Stimulated activated CD8-positive, alpha-beta memory T cell treated with anti-CD3 and anti-CD28 coated beads, Interleukin-2, amount 100 ng/mL, for 1 hour (primary cell): ENCODE measurements around the gene TRIO.

Experiments used
- DNase-seq, 2 donors: peaks; one replicate each; pipeline ENCODE4 v3.0.0-alpha.2; 2020; ENCODE audit warnings: low read depth in 2 of 2

Gene TRIO

DNA sequence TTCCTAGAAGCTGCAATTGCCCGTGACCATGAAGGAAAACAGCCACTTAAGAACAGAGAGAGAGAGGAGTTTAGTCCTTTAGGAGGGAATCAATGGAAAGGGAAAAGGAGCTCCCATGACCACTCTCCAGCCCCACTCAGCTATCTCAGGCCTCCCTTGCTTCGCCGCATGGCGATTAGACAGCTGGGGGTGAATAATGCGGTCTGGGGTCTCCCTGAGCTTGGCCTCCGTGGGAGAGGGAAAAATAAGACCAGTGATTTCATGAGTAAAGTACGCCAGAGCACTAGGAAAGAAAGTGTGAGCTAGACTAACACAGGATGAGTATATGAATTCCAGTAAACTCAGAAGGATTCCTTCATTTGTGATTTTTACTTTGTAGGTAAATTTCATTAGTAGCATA is 180.3 kb downstream of the TRIO start:
- no peak for DNase-seq

DNA sequence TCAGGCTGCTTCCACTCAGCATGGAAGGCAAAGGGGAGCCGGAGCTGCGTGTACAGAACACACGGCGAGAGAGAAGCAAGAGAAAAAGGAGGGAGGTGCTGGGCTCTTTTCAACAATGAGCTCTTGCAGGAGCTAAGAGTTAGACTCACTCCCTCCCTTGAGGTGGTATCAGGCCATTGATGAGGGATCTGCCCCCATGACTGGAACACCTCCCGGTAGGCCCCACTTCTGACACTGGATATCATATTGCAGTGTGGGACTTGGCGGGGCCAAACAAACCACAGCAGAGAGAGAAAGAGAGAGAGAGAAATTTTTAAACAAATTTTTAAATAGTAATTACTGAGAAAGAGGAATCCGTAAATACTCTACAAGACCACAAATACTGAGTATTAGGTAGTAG is 182.2 kb downstream of the TRIO start:
- no peak for DNase-seq

DNA sequence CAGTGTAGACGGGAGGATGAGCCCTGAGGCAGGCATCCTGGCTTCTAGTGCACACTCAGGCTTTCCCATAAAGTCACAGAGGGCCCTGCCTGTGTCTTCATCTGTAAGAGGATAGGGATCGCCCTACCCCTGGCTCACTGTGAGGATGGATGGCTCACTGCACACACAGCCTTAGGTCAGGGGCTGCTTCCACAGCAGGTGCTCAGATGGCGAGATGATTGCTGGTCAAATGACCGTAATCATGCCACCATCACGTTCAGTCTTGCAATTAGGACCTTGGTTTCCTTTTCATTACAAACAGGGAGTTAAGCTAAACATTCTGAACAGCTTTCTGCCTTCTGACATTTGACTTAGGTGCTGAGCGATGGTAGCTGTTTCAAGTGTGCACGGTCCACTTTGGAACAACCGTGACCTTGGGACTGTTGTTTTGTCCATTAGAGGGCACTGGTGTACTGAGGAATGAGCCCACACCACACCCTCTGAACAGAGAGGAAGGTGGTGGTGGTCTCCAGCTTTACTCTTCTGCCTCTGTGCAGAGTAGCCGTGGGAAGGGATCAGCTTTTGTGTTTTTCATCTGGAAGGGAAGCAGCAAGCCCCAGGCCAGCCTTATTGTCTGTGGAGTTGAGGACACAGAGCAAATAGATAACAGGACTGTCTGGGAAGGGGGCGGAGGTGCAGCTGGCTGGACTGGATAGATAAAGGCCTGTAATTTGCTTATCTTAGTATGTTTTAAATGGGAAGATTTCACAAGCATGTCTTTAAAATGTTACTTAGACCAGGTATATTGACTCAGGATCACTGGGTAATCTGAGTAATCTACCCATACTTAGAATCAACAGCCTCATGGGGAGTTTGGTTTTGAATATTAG is 183.1 kb downstream of the TRIO start:
- no peak for DNase-seq

DNA sequence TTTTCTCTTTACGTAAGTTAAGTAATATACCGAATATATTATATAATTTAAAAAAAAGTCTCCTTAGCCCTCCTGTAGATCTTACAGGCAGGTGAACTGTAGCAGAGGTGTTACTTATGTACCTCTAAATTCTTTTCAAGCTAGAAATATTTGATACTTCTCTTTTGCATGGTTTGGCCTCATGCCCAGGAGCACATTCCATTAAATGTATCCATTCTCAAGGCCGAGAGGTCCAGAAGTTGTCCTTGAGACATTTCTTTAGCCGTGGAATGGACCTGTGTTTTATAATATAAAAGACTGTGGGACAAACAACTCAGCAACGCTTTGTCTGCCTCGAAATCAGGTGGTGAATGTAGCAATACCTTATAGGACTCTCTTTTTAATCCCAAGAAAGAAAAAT is 184.5 kb downstream of the TRIO start:
- no peak for DNase-seq

DNA sequence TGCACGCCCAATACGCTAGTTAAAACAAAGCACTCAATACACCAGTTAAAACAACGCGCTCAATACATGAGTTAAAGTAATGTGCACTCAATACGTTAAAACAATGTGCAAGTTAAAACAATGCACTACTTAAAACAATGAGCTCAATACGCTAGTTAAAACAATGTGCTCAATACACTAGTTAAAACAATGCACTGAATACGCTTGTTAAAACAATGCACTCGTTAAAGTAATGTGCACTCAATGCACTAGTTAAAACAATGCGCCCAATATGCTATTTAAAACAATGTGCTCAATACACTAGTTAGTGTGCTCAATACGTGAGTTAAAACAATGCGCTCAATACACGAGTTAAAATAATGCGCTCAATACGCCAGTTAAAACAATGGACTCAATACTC is 185.0 kb downstream of the TRIO start:
- no peak for DNase-seq

DNA sequence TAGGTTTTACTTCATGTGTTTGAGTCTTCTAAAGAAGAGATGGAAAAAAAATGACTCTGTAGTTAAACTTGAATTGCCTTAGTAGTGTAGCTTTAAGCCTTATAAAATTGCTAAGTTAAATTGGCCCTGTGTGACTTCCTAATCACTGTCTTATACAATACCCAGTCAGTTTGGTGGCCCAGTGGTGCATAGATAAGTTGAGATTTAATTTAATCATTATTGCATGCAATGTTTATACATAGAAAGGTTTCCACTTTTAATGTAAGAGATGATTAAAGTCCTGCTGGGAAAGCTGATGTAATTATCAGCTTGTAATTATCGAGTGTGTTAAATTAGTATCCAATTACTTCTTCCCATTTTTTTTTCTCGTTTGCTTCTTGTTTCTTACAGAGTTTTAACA is 187.1 kb downstream of the TRIO start:
- DNase-seq: no peak

DNA sequence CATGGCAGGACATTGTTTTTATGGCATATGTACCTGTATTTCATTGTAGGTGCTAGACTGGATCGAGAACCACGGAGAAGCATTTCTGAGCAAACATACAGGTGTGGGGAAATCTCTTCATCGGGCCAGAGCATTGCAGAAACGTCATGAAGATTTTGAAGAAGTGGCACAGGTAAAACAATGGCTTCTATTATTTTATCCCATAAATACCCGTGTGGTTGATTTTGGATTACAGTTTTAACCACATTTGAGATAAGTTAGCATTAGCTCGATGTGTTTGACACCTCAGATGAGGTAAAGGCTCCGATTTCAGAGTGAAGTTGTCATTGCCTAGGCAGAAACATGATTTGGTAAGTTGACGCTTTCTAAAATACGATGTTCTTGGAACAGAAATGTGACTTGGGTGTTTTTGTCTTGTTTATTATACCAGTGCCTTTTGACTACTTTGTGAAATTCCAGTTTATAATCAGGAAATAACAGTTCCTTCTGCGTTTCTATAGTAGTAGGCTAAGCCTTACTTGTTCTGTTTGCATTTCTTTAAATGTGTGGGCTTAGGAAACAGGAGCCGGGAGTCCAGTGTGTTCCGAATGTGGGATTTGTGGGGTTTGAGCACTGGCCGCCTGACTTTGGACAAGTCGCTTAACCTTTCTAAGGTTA is 187.7 kb downstream of the TRIO start:
- DNase-seq: no peak

DNA sequence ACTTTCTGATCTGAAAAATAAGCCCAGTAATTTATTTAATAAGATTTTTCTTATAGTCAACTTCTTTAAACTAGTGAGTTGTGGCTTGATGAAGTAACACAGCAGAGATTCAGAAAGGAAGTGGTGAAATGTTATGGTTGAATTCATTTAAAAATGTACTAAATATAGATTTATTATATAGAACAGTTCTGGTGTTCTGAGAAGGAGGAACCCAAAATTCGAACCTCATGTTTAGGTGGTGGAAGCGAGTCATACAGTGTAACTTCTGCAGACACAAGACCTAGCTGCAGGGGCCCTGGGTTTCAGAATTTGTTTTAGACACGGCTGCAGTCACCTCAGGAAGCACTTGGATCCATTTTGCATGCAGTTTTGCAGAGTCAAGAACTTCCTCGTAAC is 188.2 kb downstream of the TRIO start:
- no peak for DNase-seq

DNA sequence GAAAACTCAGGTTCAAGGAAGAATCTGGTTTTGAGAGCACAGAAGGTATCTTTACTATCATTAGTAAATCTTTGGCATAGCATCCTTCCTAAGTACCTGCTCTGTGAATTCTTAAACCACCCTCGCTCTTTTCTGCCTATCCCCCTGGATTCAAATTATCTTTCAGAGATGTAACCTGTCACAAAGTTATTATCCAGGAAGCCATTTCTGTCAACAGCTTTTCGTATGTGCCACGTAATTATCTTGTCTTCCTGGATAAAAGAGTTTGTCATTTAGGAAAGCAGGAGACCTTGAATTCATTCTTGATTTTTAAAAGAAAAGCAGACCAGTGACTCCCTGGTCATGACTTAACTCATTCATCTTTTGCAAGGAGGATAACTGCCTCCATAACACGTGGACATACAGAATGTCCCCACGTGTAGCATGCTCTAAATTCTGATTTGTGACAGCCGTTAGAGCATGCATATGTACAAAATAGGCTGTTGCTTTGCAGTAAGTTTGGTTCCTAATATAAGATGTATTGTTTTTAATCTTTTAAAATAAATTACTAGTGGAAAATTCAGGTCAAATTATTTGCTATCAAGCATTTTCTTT is 189.0 kb downstream of the TRIO start:
- no peak for DNase-seq

DNA sequence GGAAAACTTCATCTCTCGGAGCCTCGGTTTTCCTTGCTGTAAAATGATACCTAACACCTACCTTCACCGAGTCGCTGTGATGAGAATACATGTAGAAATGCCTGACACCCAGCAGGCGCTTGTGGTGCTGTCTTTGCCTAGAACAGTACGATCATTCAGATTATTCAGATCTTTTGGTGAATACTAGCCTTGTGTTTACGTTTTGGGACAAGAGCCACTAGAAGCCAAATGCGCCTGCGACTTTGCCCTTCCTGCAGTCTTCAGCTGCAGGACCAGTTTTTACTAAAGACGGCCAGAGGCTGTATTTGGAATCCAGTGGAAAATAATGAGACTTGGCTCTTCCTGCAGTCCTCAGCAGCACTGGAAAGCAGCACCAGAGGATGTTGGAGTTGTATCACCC is 189.6 kb downstream of the TRIO start:
- no peak for DNase-seq

DNA sequence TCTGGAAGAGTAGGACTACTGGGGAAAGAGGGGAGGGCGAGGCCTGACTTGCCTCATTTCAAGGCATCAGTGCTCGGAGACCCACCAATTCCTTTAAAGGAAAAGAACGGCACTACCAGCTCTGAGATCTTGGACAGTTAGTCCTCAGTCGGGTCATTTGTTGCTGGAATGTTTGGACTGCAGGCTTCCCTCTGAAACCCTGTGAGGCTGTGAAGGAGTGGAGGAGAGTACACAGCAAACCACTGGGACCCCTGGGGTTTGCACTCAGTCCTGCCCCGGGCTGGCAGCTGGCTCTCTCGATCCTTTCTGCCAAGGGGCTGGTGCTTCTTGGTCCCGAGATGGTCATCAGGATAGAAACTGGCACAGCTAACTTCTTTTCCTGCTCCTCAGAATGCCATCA is 194.5 kb downstream of the TRIO start:
- no peak for DNase-seq

DNA sequence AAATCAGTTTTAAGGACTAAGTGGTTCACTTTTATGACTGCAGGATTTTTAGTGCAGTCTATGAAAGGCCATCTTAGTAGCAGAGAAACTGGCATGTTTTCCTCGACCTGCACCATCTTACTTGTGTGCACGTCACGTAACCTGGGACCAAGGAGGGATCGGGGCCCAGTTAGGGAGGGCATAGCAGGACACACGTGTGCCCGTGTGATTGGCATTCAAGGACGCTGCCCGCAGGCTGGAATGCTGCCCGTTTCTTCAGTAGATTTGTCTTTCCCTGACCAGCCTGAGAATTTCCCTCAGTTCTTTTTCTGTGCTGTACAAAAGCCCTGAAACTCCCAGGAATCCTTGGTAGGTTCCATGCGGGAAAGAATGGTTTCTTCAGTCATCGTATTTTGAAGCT is 196.3 kb downstream of the TRIO start:
- no peak for DNase-seq

DNA sequence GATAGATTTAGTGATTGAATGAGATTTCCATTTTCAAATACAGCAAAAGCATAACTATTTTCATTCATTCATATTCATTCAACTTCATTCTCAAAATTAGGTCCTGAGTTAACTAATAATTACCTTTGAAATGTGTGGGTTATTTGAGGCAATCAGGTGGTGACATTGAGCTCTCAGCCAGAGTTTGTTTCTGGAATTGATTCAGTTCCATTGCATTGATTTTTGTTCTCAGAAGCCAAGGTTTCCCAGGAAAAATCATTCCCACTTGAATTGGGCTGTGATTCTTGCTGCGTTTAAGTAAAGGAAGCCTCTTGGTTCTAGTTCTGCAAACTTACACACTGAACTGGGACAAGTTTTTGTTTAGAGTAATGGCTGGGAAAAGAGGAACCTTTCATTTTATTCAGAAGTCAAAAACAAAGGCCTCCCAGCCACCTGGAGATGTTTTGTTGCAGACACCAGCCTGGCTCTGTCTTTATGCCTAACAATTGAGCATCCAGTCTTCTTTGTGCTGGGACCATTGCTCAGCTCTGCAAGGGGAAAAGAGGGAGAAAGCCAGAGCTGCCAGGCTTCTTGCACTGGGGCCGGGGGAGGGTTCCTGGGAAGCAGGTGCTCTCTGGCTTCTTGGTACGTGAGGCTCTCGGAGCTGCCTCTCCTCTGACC is 198.6 kb downstream of the TRIO start:
- no peak for DNase-seq

DNA sequence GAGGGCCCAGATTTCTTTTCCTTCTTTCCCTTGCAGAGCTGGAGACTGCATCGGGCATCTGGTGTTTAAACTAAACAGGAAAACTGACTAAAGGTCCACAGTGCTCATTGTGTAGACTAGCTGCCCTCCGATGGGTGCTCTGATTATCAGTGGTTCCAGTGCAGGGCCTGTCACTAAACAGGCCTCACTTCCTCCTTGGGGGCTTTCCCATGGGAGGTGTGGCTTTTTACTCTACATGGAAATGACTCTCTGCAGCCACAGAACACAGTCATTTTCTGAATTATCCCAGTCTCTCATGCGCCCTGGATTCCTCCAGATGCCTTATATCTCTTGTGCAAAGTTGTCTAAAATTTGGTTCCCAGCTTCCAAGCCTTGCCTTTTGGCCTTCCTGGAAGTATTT is 199.2 kb downstream of the TRIO start:
- DNase-seq: no peak

DNA sequence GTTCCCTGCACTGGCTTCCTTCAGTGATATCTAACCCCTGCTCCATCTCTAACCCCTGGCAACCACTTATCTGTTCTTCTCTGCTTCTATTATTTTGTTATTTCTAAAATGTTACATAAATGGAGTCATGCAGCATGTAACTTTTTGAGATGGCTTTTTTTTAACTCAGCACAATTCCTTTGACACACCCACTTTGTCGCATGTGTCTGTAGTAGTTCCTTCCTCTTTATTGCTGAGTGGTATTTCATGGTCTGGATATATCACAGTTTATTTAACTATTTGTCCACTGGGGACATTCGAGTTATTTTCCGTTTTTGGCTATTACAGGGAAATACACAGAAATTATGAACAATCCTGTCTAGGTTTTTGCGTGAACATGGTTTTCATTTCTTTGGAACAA is 200.2 kb downstream of the TRIO start:
- no peak for DNase-seq

DNA sequence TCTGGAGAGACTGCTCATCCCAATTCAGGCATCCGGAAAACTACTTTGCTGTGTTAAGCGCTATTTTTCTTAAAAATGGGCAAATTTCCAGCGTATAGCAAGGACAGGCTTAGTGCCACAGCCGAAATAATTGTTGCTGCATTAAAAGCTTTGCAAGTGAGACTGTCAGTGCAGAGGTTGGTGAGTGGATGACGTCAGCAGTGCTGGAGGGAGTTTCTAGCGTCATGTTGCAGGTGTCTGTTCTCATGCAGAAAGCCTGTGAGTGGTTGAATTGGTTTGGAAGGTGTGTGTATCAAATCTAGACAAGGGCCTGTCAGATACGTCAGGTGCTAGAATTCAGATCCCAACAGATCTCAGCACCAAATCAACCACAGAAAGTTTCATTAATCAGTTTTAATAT is 204.4 kb downstream of the TRIO start:
- DNase-seq: no peak

DNA sequence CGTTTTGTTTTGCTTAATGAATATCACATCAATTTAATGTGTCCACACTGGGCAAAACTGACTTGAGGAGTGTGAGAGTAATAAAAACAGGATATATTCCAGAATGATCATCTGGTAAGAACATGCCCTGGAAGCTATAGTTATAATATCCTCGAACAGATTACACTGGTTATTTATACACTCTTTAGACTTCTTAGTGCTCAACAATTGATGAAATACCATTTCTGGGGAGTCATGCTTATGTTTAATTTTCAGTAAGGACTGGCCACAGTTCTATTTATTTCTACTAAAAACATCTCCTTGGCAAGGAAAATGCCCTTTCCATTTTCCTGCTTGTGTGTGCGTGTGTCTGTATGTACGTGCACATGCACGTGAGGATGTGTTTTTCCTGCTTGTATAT is 205.0 kb downstream of the TRIO start:
- no peak for DNase-seq

DNA sequence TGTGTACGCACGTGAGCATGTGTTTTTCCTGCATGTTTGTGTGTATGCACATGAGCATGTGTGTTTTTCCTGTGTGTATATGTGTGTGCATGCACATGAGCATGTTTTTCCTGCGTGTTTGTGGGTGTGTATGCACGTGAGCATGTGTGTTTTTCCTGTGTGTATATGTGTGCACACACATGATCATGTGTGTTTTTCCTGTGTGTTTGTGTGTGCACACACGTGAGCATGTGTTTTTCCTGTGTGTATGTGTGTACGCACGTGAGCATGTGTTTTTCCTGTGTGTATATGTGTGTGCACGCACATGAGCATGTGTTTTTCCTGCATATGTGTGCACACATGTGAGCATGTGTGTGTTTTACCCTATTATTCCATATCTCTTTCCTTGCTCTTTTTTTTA is 205.9 kb downstream of the TRIO start:
- no peak for DNase-seq

DNA sequence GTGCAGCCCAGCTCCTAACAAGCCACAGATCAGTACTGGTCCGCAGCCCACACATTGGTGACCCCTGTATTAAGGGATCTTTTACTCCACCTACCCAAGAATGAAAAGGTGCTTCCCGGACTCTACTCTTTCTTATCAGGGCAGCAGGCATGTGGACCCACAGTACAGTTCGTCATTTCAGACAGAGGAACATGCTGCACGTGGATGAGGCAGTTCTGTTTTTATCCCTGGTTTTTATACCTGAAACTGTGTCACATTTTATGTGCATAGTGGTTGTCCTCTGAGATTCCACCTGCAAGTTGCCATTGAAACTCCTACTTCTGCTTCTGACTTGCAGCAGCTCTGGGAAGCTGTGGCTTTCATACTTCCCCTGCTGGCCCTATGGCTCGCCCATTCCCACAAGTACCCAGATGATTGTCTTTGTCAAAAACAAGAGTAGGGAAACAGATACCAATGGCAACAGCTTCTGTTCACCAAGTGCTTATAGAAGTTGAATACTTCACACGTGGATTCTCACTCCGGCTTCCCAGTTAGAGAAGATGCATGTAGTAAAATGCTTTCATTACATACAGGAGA is 208.0 kb downstream of the TRIO start:
- no peak for DNase-seq

DNA sequence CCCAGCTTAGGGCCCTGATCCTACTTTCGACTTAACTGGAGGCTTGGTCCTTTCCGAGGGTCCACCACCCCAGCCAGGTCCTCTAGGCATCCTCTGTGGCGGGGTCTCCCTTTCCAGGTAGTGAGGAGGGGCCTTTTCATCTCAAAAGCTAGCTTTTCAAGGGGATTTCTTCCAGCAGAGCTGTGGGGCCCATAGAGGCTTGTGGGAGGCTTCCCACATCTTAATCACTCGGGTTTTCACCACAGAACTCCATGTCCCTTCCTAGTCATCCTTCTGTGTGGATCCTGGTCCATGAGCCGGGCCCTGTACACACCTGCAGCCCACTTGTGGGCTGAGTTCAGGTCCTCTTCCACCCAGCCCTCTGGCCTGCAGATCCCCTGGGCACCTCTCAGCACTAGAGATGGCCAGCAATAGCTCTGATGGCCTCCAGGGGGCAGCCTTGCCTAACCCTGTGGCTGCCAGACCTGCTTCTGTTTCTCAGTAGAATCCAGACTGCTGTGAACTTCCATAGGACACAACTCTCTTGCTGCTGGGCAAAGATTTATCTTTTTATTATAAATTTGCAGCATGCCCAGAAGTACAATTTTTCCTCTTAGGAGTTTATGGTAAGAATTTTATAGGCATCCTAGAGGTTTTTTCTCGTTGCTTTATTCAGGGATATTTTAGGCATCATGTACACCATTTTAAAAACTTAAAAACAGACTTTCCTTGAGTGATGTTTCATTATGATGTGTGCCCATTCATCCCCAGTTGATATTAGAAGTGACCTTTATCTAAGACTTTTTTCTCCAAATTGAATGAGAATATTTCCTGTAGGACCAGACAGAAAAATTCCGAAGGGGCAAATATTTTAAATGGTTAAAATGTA is 208.9 kb downstream of the TRIO start:
- DNase-seq: peak; percentile 25 to 35

DNA sequence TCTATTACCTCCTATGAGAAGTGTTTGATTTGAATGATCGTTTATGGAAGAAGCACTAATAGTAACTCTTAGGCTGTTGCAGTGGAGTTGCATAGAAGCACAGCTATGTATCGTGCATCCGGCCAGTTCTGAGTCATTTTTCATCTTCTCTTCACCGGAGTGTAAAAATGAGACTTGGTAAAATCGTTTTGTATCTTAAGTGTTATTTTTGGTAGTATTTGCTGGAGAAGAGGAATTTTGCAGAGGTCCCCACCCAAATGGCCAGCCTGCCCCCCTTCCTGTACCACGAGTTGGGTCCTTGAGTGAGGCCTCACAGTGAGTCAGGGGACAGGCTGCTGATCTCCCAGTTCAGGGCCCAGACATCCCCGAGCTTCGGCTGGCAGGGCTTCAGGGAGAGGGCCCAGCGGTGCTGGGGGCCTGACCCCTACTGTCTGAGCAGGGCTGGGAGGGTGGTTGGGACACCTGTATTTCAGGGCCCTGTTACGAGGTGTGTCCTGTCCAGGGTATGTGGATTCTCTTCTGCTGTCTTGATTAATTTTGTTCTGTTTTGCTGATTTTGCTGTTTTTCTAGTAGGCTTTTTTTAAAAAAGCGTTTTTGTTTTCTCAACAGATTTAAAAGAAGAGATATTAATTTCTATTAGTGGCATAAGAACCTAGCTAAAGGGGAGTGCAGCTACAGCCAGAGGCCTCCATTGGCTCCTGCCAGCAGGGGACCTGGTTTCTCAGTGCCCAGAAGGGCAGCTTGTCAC is 210.8 kb downstream of the TRIO start:
- no peak for DNase-seq
